GM12801 (cell line): ENCODE data around the gene SNAPC2.

Source experiments
- TF ChIP-seq, protein P1 (sequence below): IDR thresholded peaks from one replicate; pipeline ENCODE4 v1.5.1; 2011; ENCODE audit warnings: control low read depth; ENCODE audit not compliant: insufficient read length; ENCODE audit errors: extremely low read depth

Gene SNAPC2

DNA sequence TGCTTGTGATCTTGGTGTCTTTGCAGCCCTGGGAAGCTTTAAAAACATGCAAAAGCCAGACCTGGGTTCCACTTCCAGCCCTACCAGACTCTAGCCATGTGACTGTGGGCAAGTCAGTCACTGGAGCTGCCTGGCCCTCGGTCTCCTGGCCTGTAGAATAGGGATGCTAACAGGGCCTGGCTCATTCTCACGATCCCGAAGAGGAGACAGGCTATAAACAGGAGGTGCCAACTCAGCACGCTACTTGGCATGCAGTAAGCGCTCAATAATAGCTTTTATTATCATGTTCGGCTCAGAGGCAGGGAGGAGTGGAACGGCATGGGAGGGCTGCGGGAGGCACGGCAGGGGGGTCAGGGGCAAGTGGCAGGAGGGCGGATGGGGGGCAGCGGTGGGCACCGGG is 4.1 kb downstream of the SNAPC2 start:
- TF ChIP-seq, protein P1, sequence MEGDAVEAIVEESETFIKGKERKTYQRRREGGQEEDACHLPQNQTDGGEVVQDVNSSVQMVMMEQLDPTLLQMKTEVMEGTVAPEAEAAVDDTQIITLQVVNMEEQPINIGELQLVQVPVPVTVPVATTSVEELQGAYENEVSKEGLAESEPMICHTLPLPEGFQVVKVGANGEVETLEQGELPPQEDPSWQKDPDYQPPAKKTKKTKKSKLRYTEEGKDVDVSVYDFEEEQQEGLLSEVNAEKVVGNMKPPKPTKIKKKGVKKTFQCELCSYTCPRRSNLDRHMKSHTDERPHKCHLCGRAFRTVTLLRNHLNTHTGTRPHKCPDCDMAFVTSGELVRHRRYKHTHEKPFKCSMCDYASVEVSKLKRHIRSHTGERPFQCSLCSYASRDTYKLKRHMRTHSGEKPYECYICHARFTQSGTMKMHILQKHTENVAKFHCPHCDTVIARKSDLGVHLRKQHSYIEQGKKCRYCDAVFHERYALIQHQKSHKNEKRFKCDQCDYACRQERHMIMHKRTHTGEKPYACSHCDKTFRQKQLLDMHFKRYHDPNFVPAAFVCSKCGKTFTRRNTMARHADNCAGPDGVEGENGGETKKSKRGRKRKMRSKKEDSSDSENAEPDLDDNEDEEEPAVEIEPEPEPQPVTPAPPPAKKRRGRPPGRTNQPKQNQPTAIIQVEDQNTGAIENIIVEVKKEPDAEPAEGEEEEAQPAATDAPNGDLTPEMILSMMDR = no peak

DNA sequence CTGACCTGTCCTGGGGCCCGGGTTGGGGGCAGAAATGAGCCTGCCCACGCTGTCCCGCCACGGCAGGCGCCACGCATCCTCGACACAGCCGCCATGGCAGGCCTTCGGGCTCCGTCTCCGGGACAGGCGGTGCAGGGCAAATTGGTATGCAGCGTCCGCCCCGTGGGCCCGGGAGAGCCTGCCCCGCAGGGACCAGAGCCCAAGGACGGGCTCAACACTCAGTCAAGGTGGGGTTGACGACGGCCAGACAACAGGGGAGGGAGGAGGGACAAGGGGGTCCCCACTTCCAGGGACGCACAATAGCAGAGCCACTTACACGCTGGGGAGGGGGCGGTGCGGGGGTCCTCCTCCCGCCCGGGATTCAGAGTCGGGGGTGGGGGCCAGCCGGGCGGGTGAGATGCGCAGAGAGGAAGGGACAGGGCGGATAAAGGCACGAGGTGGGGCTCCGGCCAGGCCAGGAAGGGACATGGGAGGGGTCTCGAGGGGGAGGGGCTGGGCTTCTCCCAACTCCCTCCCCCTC is 4.6 kb downstream of the SNAPC2 start:
- TF ChIP-seq, protein P1 = no peak

DNA sequence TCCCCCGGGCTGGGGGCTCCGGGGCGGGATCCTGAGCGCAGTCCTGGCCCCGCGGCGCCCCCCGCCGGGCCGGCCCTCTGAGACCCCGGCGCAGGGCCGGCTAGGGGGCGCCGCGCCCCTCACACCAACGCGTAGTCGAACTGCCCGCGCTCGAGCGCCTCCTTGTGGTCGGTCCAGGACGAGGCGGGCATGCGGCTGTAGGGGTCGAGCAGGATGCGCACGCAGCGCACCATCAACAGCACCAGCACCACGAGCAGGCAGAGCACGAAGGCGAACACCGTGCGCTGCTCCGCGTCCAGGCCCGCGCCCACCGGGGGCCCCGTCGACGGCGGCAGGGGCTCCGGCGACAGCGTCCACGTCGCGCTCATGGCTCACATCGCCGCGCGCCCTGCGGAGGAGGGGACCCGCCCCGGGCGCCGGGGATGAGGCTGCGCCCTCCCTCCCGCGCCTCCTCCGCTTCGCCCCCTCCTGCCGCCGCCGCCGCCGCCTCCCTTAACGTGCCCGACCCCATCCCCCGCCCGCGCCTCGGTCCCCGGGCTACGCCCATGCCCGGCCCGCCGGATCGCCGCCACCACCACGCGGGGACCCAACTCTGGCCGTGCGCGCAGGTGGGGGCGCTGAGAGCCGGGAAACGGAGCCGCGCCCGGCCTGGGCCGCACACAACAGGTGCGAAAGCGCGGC is 5.2 kb downstream of the SNAPC2 start:
- TF ChIP-seq, protein P1 = no peak

DNA sequence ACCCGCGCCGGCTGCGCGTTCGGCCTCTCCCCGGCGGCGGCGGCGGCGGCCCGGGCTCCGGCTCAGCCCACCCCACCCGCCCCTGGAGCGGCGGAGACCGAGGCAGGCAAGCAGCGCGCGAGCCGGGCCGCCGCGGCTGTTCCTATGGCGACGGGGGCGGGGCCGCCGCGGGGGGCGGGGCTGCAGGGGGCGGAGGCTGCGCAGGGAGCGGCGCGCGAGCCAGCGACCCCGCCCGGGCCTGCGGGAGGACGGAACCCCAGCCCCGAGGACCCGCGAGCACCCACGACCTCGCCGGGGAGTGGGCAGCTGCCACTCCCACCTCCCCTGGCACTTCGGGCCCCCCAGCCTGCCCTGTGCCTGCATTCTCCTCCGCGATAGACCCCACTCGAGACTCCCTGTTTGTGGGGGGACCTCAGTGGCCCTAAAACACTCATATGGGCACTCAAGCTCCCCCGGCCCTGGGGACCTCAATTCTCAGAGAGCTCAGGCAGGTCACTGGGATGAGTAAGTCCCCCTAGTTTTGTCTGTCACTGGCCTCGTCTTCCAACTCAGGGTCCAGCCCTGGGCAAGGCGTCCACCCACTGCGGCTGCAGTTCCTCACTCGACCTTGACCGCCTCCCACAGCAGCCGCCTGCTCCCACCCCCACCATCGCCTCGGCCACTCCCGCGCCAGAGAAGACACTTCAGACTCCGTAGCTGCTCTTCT is 6.0 kb downstream of the SNAPC2 start, which contains the start of gene CTXN1:
CTXN1 (minus strand) TSS at position 115 of the 706 bp plus-strand sequence. CDS start 597 bp downstream, outside the sequence.
- TF ChIP-seq, protein P1 = no peak

DNA sequence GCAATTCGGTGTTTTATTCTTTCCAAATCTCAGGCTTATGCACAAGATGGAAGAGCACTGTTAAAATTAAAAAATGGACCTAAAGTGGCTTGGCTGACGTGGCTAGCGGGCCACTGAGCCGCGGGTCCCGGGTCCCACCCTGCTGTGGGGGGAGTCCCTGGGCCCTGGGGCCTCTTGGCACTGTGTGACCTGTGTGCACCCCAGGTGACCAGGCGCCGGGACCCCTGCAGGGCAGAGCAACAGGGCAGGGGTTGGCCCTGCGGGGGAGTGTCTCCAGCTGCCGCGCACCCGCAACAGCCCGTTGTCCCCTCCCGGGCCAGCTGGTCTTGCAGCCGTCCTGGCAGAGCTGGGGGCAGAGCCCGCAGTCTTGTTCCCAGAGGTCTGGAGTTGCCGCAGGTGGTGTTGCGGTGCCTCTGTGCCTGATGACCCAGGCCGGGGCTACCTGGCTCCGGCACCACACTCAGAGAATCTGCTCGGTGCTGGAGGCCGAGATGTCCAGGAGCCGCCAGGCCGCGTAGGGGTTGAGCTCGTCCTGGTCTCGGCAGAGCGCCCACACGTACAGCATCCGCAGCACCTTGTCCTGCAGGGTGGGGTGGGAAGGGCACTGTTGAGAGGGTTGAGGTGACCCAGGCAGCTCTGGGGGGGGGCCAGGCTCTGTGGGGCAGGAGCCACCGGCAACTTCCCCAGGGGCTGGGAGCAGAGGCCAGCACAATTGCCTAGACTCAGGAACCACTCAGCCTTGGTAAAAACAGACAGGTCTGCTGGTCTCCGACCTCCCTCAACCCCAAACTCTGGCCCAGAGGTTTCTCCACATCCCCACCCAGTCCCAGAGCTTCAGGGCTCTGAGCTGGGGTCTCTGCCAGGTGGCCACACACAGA is 6.8 kb downstream of the SNAPC2 start:
- TF ChIP-seq, protein P1 = no peak

DNA sequence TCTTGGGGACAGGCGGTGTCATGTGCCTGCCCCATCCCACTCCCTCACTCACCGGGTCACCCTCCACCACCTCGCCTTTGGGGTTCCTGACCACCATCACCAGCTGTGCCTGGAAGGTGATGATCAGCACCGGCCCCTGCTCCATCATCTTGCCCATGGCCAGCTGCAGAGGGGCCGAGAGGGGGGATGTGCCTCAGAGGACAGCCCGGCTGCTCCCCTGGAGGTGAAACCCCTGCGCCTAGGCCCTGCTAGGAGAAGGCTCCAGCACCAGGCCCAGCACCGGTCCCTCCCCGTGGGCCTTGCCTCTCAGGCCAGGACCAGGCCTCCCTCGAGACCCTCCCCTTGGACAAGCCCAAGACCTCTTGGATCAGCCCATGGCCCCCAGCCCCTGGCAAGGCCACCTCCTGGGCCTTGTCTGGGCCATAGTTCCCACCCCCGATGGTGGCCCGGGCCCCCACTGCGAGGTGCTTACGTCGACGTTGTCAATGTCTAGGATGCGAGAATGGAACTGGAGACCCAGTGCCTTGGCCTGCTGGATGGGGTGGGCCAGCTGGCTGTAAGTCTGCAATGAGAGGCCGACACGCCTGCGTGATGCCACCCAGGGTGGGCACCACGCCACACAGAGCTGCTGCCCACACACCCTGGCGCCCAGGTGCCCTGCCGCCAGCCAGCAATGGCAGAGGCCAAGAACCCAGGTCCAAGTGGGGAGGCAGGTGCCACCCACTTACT is 7.6 kb downstream of the SNAPC2 start:
- TF ChIP-seq, protein P1 = no peak
